Fibroblast of lung (primary cell): ENCODE measurements around the gene PRR36.

ENCODE experiments used
- CTCF ChIP-seq, 2 donors: IDR thresholded peaks in 1 of 2; conservative IDR thresholded peaks in 1 of 2; 1 replicate in 1 of 2; 2 replicates in 1 of 2; pipeline ENCODE4 v1.5.1; 2011 to 2012; ENCODE audit warnings: low read length in 2 of 2, control low read depth in 1 of 2, inconsistent platforms in 1 of 2, low read depth in 1 of 2, mild to moderate bottlenecking in 1 of 2
- EZH2 ChIP-seq: IDR thresholded peaks from 2 replicates; pipeline ENCODE4 v1.5.1; 2012; ENCODE audit warnings: low read length, control low read depth, mild to moderate bottlenecking; ENCODE audit errors: missing control alignments

- no peak for TF ChIP-seq CTCF (conservative IDR thresholded peaks at IDR 0.05 in 1 of 2, IDR thresholded peaks at IDR 0.05 in 1 of 2; ENCODE audit: low read depth in 1 of 2, low read length in 2 of 2)
- no peak for TF ChIP-seq EZH2
Measured at GRCh38 chr19:7830823-7831222, 43.4 kb downstream of the PRR36 start.
